H1 (cell line): Measurements from ENCODE around the gene ZNF362. TPM values are rescaled to one million over a fixed set of nuclear protein-coding genes. Genes with fewer than 3 reads are reported as not detected.

ENCODE experiments used
- CTCF ChIA-PET: fragments of 300-600 bp; sonication (Branson Sonifier 250); formaldehyde crosslinking; loops from one replicate; lab custom pipeline; 2021; ENCODE audit not compliant: partially characterized antibody; lab: Charles Lee
- POLR2A ChIA-PET: fragments of 300-600 bp; sonication (Branson Sonifier 250); formaldehyde crosslinking; loops from one replicate; lab custom pipeline; 2021; ENCODE audit warnings: inconsistent platforms; ENCODE audit not compliant: partially characterized antibody; lab: Charles Lee
- DNase-seq, 2 experiments: peaks; one replicate each; pipeline versions ENCODE4 v3.0.0 to v3.0.0-alpha.2; 2010 to 2022; ENCODE audit warnings: low spot score in 2 of 2, low read depth in 1 of 2, mixed read lengths in 1 of 2
- FAIRE-seq: peaks from 2 replicates; lab custom pipeline; 2011; peaks lifted over from hg19 to GRCh38; lab: Jason Lieb, UNC
- H2AFZ ChIP-seq: 2 replicates; pipeline ENCODE4 v1.8.1; 2012; ENCODE audit warnings: low read length, inconsistent platforms
- H2AK5ac ChIP-seq: 2 replicates; pipeline ENCODE4 v1.6.1; 2013; ENCODE audit warnings: low read depth, low read length
- H2BK120ac ChIP-seq: replicated peaks from 2 replicates; pipeline ENCODE3; 2013; ENCODE audit warnings: low read depth, low read length, inconsistent platforms
- H2BK12ac ChIP-seq: 2 replicates; pipeline ENCODE4 v1.6.1; 2013; ENCODE audit warnings: low read depth, low read length
- H2BK15ac ChIP-seq: 2 replicates; pipeline ENCODE4 v1.6.1; 2013; ENCODE audit warnings: low read length
- H2BK20ac ChIP-seq: 2 replicates; pipeline ENCODE4 v1.6.1; 2013; ENCODE audit warnings: low read length
- H2BK5ac ChIP-seq: 2 replicates; pipeline ENCODE4 v1.6.1; 2013; ENCODE audit warnings: low read depth, low read length
- H3K14ac ChIP-seq: 2 replicates; pipeline ENCODE4 v1.6.1; 2013; ENCODE audit warnings: inconsistent platforms; ENCODE audit not compliant: insufficient read length
- H3K18ac ChIP-seq: 2 replicates; pipeline ENCODE4 v1.6.1; 2013; ENCODE audit warnings: low read length; ENCODE audit errors: extremely low read depth
- H3K23ac ChIP-seq: 2 replicates; pipeline ENCODE4 v1.6.1; 2013; ENCODE audit warnings: inconsistent platforms; ENCODE audit not compliant: insufficient read length
- H3K23me2 ChIP-seq: 2 replicates; pipeline ENCODE4 v1.6.1; 2013; ENCODE audit warnings: low read depth, low read length
- H3K27ac ChIP-seq: 2 replicates; pipeline ENCODE4 v1.6.1; 2011; ENCODE audit warnings: low read depth, low read length, inconsistent platforms
- H3K27me3 ChIP-seq, 4 experiments: replicated peaks in 1 of 4; 1 replicate in 1 of 4; 2 replicates in 3 of 4; pipeline versions ENCODE4 v1.6.1 to v1.8.1; 2011 to 2013; ENCODE audit warnings: low read length in 3 of 4, mild to moderate bottlenecking in 3 of 4, inconsistent platforms in 2 of 4, mixed read lengths in 2 of 4, moderate library complexity in 1 of 4; ENCODE audit not compliant: control insufficient read depth in 3 of 4, insufficient read depth in 3 of 4; ENCODE audit errors: extremely low read depth in 1 of 4
- H3K36me3 ChIP-seq, 4 experiments: 2 replicates each; pipeline versions ENCODE4 v1.6.1 to v1.8.1; 2011 to 2013; ENCODE audit warnings: mild to moderate bottlenecking in 4 of 4, low read length in 3 of 4, moderate library complexity in 2 of 4, control low read depth in 1 of 4, inconsistent platforms in 1 of 4; ENCODE audit not compliant: insufficient read depth in 4 of 4, control insufficient read depth in 2 of 4
- H3K4ac ChIP-seq: replicated peaks from 2 replicates; pipeline ENCODE3; 2013; ENCODE audit warnings: low read length, low read depth, mixed read lengths, inconsistent platforms; ENCODE audit not compliant: insufficient read length
- H3K4me1 ChIP-seq, 4 experiments: replicated peaks in 1 of 4; 1 replicate in 1 of 4; 2 replicates in 3 of 4; pipeline versions ENCODE4 v1.6.1 to v1.8.1; 2011 to 2013; ENCODE audit warnings: low read length in 3 of 4, inconsistent platforms in 2 of 4, mixed read lengths in 1 of 4; ENCODE audit not compliant: insufficient read depth in 4 of 4, control insufficient read depth in 3 of 4
- H3K4me2 ChIP-seq, 2 experiments: 2 replicates each; pipeline versions ENCODE4 v1.6.1 to v1.8.1; 2011 to 2013; ENCODE audit warnings: low read depth in 2 of 2, low read length in 2 of 2, control low read depth in 1 of 2, inconsistent platforms in 1 of 2, mild to moderate bottlenecking in 1 of 2; ENCODE audit not compliant: insufficient read depth in 1 of 2
- H3K4me3 ChIP-seq, 4 experiments: fragments of 200-600, 300-600 bp in 1 of 4; sonication (generic), shearing (Covaris generic), sonication (Bioruptor Twin) in 1 of 4; 2 replicates each; pipeline versions ENCODE4 v1.5.1 to v1.8.1; 2011 to 2016; ENCODE audit warnings: low read length in 4 of 4, low read depth in 3 of 4, control low read depth in 2 of 4, inconsistent platforms in 2 of 4, mild to moderate bottlenecking in 2 of 4, mixed read lengths in 1 of 4, moderate library complexity in 1 of 4; ENCODE audit not compliant: insufficient read depth in 2 of 4; ENCODE audit errors: extremely low read depth in 1 of 4
- H3K56ac ChIP-seq: replicated peaks from 2 replicates; pipeline ENCODE3; 2013; ENCODE audit warnings: low read depth, mild to moderate bottlenecking, mixed read lengths, low read length, inconsistent platforms; ENCODE audit not compliant: insufficient read length
- H3K79me1 ChIP-seq: 2 replicates; pipeline ENCODE4 v1.6.1; 2013; ENCODE audit warnings: low read depth, low read length, control low read depth
- H3K79me2 ChIP-seq, 2 experiments: 2 replicates each; pipeline versions ENCODE4 v1.6.1 to v1.8.1; 2012 to 2013; ENCODE audit warnings: low read length in 2 of 2, mild to moderate bottlenecking in 2 of 2, inconsistent platforms in 1 of 2; ENCODE audit not compliant: insufficient read depth in 2 of 2, control insufficient read depth in 1 of 2
- H3K9ac ChIP-seq, 4 experiments: replicated peaks in 1 of 4; 1 replicate in 1 of 4; 2 replicates in 3 of 4; pipeline versions ENCODE4 v1.6.1 to v1.8.1; 2011 to 2013; ENCODE audit warnings: low read depth in 3 of 4, low read length in 3 of 4, control low read depth in 2 of 4, mild to moderate bottlenecking in 2 of 4, moderate library complexity in 2 of 4, inconsistent platforms in 1 of 4; ENCODE audit errors: extremely low read depth in 1 of 4
- H3K9me3 ChIP-seq, 2 experiments: 2 replicates each; pipeline versions ENCODE4 v1.6.1 to v1.8.1; 2012 to 2013; ENCODE audit warnings: mild to moderate bottlenecking in 2 of 2, moderate library complexity in 2 of 2, control low read depth in 1 of 2, inconsistent platforms in 1 of 2, low read depth in 1 of 2, low read length in 1 of 2, mixed read lengths in 1 of 2; ENCODE audit not compliant: insufficient read depth in 2 of 2
- H4K20me1 ChIP-seq, 2 experiments: replicated peaks in 1 of 2; 2 replicates each; pipeline versions ENCODE3 to v1.8.1; 2011 to 2013; ENCODE audit warnings: inconsistent platforms in 2 of 2, low read length in 2 of 2, mild to moderate bottlenecking in 1 of 2; ENCODE audit not compliant: insufficient read depth in 2 of 2, control insufficient read depth in 1 of 2
- H4K5ac ChIP-seq: 2 replicates; pipeline ENCODE4 v1.6.1; 2013; ENCODE audit warnings: low read length, low read depth, mixed read lengths, inconsistent platforms; ENCODE audit not compliant: insufficient read length
- H4K8ac ChIP-seq: 2 replicates; pipeline ENCODE4 v1.8.0; 2013; ENCODE audit warnings: mild to moderate bottlenecking, moderate library complexity, low read length, inconsistent platforms; ENCODE audit not compliant: insufficient read depth; ENCODE audit errors: extremely low read depth
- H4K91ac ChIP-seq: replicated peaks from 2 replicates; pipeline ENCODE3; 2013; ENCODE audit warnings: low read length, mixed read lengths, inconsistent platforms; ENCODE audit not compliant: insufficient read length
- CTBP2 ChIP-seq: IDR thresholded peaks from 2 replicates; pipeline ENCODE4 v1.7.0; 2011; ENCODE audit warnings: borderline replicate concordance, mild to moderate bottlenecking, moderate library complexity, mixed read lengths, low read length; ENCODE audit not compliant: insufficient read depth, insufficient read length
- KDM1A ChIP-seq: fragments of 200-600, 300-600 bp; sonication (generic); IDR thresholded peaks from 2 replicates; pipeline ENCODE4 v1.7.1; 2016; ENCODE audit warnings: mild to moderate bottlenecking, low read length, borderline replicate concordance
- KDM4A ChIP-seq: IDR thresholded peaks from one replicate; pipeline ENCODE4 v1.7.1; 2012; ENCODE audit warnings: low read depth, mild to moderate bottlenecking, moderate library complexity, low read length, inconsistent platforms; ENCODE audit not compliant: severe bottlenecking
- KDM5A ChIP-seq: fragments of 200-600 bp; IDR thresholded peaks from 2 replicates; pipeline ENCODE4 v1.7.1; 2012; ENCODE audit warnings: mild to moderate bottlenecking, low read length, inconsistent platforms, mixed read lengths
- RBBP5 ChIP-seq: IDR thresholded peaks from 2 replicates; pipeline ENCODE4 v1.7.1; 2012; ENCODE audit warnings: low read depth, mild to moderate bottlenecking, inconsistent platforms, low read length, moderate library complexity, borderline replicate concordance
- TAF1 ChIP-seq: IDR thresholded peaks from 2 replicates; pipeline ENCODE4 v1.6.1; 2011; ENCODE audit warnings: mild to moderate bottlenecking, low read depth, low read length
- TEAD4 ChIP-seq: IDR thresholded peaks from 2 replicates; pipeline ENCODE4 v1.6.1; 2012; ENCODE audit warnings: low read depth, low read length, inconsistent platforms, mixed read lengths
- USF2 ChIP-seq: IDR thresholded peaks from 2 replicates; pipeline ENCODE4 v1.6.1; 2011; ENCODE audit warnings: low read length, improper control_type of control experiment
- WGBS, 2 experiments: shearing (Covaris generic) in 1 of 2; methylation state at CpG; one replicate each; pipeline versions ENCODE4 v1.1.6 to v1.1.7; 2013 to 2015; ENCODE audit warnings: low lambda C conversion rate in 2 of 2, mixed read lengths in 2 of 2, inconsistent platforms in 1 of 2, low coverage in 1 of 2, missing lambda C conversion rate in 1 of 2; ENCODE audit not compliant: insufficient replicate concordance in 2 of 2, insufficient coverage in 1 of 2, insufficient read length in 1 of 2; ENCODE audit errors: extremely low coverage in 1 of 2, missing lambda C conversion rate in 1 of 2; 5-methylcytosine and 5-hydroxymethylcytosine counted together
- polyA plus RNA-seq, 7 experiments: library from polyadenylated mRNA; depleted of rRNA in 3 of 7; stranded (reverse) in 5 of 7; unstranded in 2 of 7; fragments of >200 nt in 5 of 7; fragments of 200-250 nt in 2 of 7; gene quantifications; 1 replicate in 5 of 7; 2 replicates in 1 of 7; 4 replicates in 1 of 7; pipeline versions ENCODE4 v1.2.1 to v1.2.3, GENCODE V29; 2011 to 2013; ENCODE audit warnings: missing spikeins in 2 of 7, mixed read lengths in 2 of 7
- total RNA-seq: library from RNA; stranded (reverse); fragmentation: NEBNext Ultra II Directional; extraction: Animal tissue kit (Norgen Biotek cat#: 25700); gene quantifications from 2 replicates; pipeline ENCODE4 v1.2.1, GENCODE V29; 2021

The ZNF362 gene
- total and polyA plus RNA-seq, 2 of the 8 experiments (the other 6 are each of a cell fraction or from before 2014, with no cell fraction given): 24.2 to 27.8 TPM

DNA sequence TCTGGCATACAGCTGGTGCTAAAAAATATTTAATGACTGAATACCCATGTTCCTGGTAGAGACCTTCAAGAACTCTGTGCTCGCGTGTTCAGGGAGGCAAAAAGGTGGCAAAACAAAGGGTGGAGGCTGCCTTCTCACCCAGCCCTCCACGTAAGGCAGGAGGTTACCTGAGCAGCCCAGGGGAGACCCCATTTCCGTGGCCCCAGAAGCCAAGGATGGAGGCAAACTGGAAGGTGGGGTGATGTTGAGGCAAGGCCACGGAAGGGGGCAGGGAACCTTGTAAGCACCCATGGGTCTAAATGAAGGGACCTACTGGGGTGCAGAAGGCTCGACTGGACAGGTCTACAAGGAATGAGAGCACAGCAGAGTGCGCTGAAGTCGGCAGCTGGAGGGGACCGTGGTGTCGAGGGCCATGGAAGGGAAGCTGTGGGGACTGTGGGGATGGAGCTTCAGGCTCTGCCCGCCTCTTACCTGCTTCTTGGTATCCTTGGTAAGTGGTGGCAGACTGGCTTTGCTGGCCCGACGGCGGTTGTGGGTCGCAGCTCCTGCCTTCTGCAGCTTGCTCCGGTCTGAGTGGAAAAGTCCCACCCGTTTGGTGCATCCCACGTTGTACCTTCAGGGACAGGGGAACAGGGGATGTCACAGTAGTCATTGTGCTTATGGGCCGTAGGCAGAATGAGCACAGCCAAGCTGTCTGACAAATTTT, 73.5 kb downstream of the ZNF362 start:
- Histone ChIP-seq H4K20me1 (peaks cover 0 to 6% of the 10 kb centered on the region in 2 experiments), H3K9me3 (no peaks in the 10 kb centered on the region), H3K4me1 (peaks cover 0 to 3% (median 0%) of the 10 kb centered on the region in 4 experiments; a peak in 1 of 7 replicates), H3K27me3 (no peaks in the 10 kb centered on the region), H2BK120ac (no peak overlapping the region), H3K56ac (no peak overlapping the region), H3K23ac (no peak overlapping the region), H2BK15ac (no peak overlapping the region), H3K4ac (no peak overlapping the region), H3K27ac (no peak overlapping the region), H3K79me2 (no peaks in the 10 kb centered on the region), H2BK20ac (no peak overlapping the region), H2AK5ac (no peak overlapping the region), H2AFZ (no peak overlapping the region), H4K91ac (no peak overlapping the region), H3K4me2 (no peak overlapping the region), H3K4me3 (no peak overlapping the region), H3K14ac (no peak overlapping the region), H2BK5ac (no peak overlapping the region), H4K8ac (no peak overlapping the region), H3K36me3 (peaks cover 0 to 12% (median 7%) of the 10 kb centered on the region in 4 experiments; a peak in 5 of 8 replicates), H3K23me2 (no peaks in the 10 kb centered on the region), H2BK12ac (no peak overlapping the region), H3K18ac (no peak overlapping the region), H3K9ac (no peak overlapping the region), H3K79me1 (no peaks in the 10 kb centered on the region), H4K5ac (no peak overlapping the region)
- WGBS, 2 experiments: 88% methylated on average over 13 of the region's 19 CpGs; no CpG with 5 or more reads in 1 of the 2 experiments
- DNase-seq (no peak), FAIRE-seq (no peak)
- ChIA-PET POLR2A (interaction anchor here (2.2 kb wide), 1 partner anchor 9 kb away, joined by 10 read pairs; no protein-coding TSS in a partner anchor), CTCF (interaction anchor here (0.6 to 5.0 kb wide), 7 partner anchors 9 to 39 kb away, joined by 3 to 36 read pairs (median 5); partner anchors contain the start of gene A3GALT2)
- no peak for TF ChIP-seq CTBP2
- no peak for TF ChIP-seq KDM4A
- no peak for TF ChIP-seq TEAD4
- TF ChIP-seq USF2: no peak
- no peak for TF ChIP-seq KDM1A
- no peak for TF ChIP-seq TAF1
- no peak for TF ChIP-seq RBBP5
- TF ChIP-seq KDM5A: no peak
